HG03442 (cell line): ENCODE data around the gene LURAP1L.

Experiments
- ATAC-seq: cut with Tn5 transposase; IDR thresholded peaks from one replicate; pipeline ENCODE4 v1.9.1; 2021; ENCODE audit warnings: mild to moderate bottlenecking, moderate library complexity; ENCODE audit not compliant: unreplicated experiment

Gene LURAP1L

GRCh38 chr9:12774861-12775678 is at the start of gene LURAP1L:
Gene LURAP1L (plus strand): TSS chr9:12775020. CDS start chr9:12775716, 696 bp downstream.
- no peak for ATAC-seq

- no peak for ATAC-seq
Measured at GRCh38 chr9:12726795-12727194, 48.0 kb upstream of the LURAP1L start.

DNA sequence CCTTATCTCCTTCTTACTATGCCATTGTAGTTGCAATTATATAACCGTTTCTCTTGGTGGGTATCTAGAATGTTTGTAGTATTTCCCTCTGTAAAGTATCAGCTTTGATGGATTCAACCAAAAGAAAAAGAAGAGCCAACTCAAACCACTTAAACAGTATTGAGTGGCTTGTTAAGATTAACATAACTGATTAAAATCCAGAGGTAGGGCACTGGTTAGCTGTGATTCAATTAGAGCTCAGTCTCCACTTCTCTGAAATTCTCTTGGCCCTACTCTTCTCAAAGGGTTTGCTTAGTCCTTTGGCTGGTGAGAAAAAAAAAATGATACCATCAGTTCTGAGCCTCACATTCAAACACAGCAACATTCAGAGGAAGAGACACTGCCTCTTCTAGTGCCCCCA is 44.6 kb upstream of the LURAP1L start:
- no peak for ATAC-seq

- no peak for ATAC-seq
Measured at GRCh38 chr9:12730927-12731326, 43.9 kb upstream of the LURAP1L start.

- ATAC-seq, result no peak
Measured at GRCh38 chr9:12732971-12733370, 41.8 kb upstream of the LURAP1L start.

DNA sequence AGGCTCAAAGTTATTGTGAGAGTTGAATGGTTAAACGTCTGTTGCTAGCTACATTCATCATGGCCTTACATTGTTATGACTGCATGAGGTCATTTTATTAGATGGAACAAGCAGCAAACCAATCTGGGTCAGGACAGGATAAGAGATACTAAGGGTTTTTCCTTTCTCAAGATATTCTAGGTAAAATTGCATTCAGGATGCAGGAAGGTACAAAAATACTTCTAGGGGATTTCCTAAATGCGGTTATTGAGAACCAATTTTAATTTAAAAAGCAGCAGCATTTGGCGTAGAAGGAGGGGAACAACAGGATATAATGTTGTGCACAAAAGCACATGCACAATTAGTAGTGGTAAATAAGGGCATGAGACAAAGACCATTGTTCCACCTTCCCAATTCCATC is 39.2 kb upstream of the LURAP1L start:
- peak; percentile 54 for ATAC-seq

GRCh38 chr9:12737871-12738270 is 36.9 kb upstream of the LURAP1L start:
- ATAC-seq, result no peak

- ATAC-seq, result no peak
Measured at GRCh38 chr9:12739014-12739652, 35.7 kb upstream of the LURAP1L start.

DNA sequence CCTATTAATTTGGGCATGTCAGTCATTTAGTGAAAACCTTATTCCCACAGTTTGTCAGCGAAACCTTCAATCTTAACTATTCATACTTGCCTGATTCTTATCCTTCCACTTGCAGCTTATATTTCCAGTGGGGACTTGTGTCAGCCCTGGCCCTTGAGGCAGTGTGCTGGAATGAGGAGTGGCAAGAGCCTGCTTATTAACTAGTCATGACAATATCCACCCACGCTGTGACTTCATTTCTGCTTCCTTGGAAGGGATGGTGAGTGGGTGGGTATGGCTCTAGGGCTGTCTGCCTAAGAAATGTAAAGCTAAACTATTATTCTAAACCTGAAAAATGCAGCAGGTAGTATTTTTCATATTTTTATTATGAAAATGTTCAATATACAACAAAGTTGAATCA is 34.0 kb upstream of the LURAP1L start:
- ATAC-seq, result no peak

GRCh38 chr9:12748016-12748415 is 26.8 kb upstream of the LURAP1L start:
- no peak for ATAC-seq

DNA sequence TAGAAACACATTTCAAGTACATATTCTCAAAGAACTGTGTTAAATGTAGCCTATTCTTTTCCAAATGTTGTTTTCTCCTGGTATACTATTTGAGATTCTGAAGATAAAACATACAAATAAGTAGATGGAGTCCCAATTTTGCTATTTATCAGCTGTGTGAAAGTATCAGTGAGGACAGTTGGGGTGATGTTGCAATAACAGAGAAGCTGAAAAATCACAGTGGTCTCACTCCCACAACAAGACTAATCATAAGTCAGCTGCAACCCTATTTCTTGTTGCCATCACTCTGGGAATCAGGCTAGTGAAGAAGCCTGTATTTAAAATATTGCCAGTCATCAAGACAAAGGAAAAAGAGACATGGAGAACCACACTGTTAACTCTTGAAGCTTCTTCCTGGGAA is 25.9 kb upstream of the LURAP1L start:
- no peak for ATAC-seq

- ATAC-seq, result no peak
Measured at GRCh38 chr9:12753931-12754330, 20.9 kb upstream of the LURAP1L start.

GRCh38 chr9:12759761-12760160 is 15.1 kb upstream of the LURAP1L start:
- no peak for ATAC-seq

DNA sequence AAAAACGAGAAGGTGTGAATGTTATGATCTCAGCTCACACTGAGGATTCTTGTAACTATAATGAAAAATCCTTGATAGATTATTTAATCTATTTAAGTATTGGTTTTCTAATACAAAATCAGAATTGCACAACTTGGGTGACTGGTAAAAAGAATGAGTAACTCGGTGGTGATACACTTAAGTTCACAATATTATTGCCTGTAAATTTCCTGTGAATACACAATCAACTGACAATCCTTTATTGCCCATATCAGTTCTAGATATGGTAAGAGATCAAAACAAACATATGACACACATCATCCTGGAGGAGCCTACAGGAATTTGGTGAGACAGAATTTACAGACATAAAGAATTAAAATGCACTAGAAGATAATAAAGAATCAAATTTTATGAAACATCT is 14.1 kb upstream of the LURAP1L start:
- no peak for ATAC-seq

DNA sequence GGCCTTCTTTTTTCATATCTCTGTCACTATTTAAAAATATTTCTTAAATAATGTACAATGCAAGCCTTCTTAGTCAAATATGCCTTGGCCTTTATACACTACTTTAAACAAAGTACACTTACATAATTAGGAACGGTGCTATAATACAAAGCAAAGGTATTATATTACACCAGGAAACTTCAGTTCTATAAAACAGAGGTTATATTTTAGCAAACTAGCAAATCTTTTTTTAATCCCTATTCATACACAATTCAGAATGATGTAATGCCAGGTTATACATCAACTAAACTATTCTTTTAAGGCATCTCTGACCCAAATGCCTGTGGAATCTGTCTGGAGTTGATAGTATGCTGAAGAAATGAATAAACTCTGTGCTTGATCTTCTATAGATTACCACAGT is 10.7 kb upstream of the LURAP1L start:
- ATAC-seq, result no peak

GRCh38 chr9:12765088-12765798 is 9.6 kb upstream of the LURAP1L start:
- no peak for ATAC-seq

- ATAC-seq, result no peak
Measured at GRCh38 chr9:12766357-12766756, 8.5 kb upstream of the LURAP1L start.

DNA sequence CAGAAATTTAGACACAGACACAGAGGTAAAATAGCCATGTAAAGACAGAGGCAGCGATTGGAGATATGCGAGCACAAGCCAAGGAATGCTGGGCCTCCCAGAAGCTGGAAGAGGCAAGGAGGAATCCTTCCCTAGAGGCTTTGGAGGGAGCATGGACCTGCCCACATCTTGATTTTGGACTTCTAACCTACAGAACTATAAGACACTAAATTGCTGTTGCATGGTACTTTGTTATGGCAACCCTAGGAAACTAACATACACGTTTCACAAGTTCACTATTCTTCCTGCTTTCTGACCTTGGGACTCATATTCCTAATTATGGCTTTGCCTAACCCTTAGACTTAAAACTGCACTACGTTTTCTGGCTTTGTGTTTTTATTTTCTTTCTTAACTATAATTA is 4.6 kb upstream of the LURAP1L start:
- ATAC-seq, result no peak

GRCh38 chr9:12771891-12772290 is 2.9 kb upstream of the LURAP1L start:
- ATAC-seq, result no peak

GRCh38 chr9:12773562-12773961 is 1.3 kb upstream of the LURAP1L start:
- ATAC-seq, result no peak

DNA sequence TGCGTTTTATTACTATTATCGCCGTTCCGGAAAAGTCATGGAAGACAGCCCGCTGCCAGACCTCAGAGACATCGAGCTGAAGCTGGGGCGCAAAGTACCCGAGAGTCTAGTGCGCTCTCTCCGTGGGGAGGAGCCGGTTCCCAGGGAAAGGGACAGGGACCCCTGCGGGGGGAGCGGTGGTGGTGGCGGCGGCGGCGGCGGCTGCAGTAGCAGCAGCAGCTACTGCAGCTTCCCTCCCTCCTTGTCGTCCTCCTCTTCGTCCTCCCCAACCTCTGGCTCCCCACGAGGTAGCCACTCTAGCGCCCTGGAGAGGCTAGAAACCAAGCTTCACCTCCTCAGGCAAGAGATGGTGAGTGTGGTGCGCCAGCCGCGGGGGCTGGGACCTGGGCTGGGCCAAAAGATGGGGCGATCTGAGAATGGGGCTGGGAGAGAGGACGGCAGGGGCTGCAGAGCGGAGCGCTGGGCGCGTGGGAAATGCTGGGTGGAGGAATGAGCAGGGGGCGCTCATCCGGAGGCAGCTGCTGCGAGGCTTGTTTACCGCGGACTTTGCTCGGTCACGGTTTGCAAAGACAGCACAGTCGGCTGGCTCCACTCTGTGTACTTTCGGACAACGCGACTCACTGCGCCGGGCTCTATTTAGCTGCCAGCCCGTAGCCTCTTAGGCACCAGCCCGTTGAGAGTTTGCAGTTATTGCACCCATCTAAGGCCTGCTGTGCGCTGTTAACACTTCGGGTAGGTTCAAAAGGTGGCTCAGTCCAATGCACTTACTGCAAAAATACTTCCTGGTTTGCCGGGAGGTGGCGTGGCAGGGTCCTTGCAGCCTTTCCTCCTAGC is 1.1 kb downstream of the LURAP1L start:
- ATAC-seq, result peak; percentile 92
